Head of caudate nucleus (tissue), 42 donors: ENCODE data around the gene EGLN1.
"Not testable (repeated sequence)": the region's sequence is repeated elsewhere in the genome, so short reads cannot be mapped to it uniquely, and the experiment has no call there.

Source experiments
- DNase-seq, 42 donors: peaks; one replicate each; pipeline versions ENCODE4 v3.0.0 to v3.0.0-alpha.2; 2020 to 2021; ENCODE audit warnings: mixed read lengths in 7 of 42
- intact Hi-C: fragments of 100-400 bp; cut with DNase I; formaldehyde crosslinking; loops from one replicate; pipeline ENCODE4 v1.15.0; 2022

Gene EGLN1

GRCh38 chr1:231421971-231422797 is at the start of gene EGLN1:
Gene EGLN1, minus strand, starts transcription at chr1:231422287. Its CDS starts 399 bp downstream, at chr1:231421888.
- DNase-seq = peak; percentile 27 to 90 (median 82)
- intact Hi-C loops = loop anchor here (5.0 kb wide), 2 partner anchors 85 to 105 kb away; partner anchors contain the start of genes EXOC8, SPRTN and TSNAX

GRCh38 chr1:231471500-231471899 is 49.4 kb upstream of the EGLN1 start:
- intact Hi-C loops, DNase-seq: not testable (repeated sequence)

GRCh38 chr1:231471027-231471426 is 48.9 kb upstream of the EGLN1 start:
- DNase-seq, intact Hi-C loops: not testable (repeated sequence)

GRCh38 chr1:231467986-231468385 is 45.9 kb upstream of the EGLN1 start:
- intact Hi-C loops = no loop called here
- no peak for DNase-seq

GRCh38 chr1:231465051-231465450 is 43.0 kb upstream of the EGLN1 start:
- intact Hi-C loops = no loop called here
- DNase-seq = no peak

GRCh38 chr1:231463541-231463940 is 41.5 kb upstream of the EGLN1 start:
- intact Hi-C loops = no loop called here
- DNase-seq = no peak

GRCh38 chr1:231460614-231461013 is 38.5 kb upstream of the EGLN1 start:
- intact Hi-C loops = no loop called here
- no peak for DNase-seq

- DNase-seq, intact Hi-C loops: not testable (repeated sequence)
These were observed 37.4 kb upstream of the EGLN1 start for GRCh38 chr1:231459438-231459837.

GRCh38 chr1:231457956-231458355 is 35.9 kb upstream of the EGLN1 start:
- DNase-seq, intact Hi-C loops: not testable (repeated sequence)

- intact Hi-C loops, DNase-seq: not testable (repeated sequence)
These were observed 32.0 kb upstream of the EGLN1 start for GRCh38 chr1:231454133-231454532.

GRCh38 chr1:231446138-231446537 is 24.1 kb upstream of the EGLN1 start:
- no peak for DNase-seq
- intact Hi-C loops = no loop called here

- intact Hi-C loops = no loop called here
- no peak for DNase-seq
These were observed 22.0 kb upstream of the EGLN1 start for GRCh38 chr1:231444059-231444458.

- no peak for DNase-seq
- intact Hi-C loops = no loop called here
These were observed 21.3 kb upstream of the EGLN1 start for GRCh38 chr1:231443363-231443762.

GRCh38 chr1:231442735-231443134 is 20.6 kb upstream of the EGLN1 start:
- intact Hi-C loops = no loop called here
- no peak for DNase-seq

- intact Hi-C loops = no loop called here
- DNase-seq = no peak
These were observed 10.9 kb upstream of the EGLN1 start for GRCh38 chr1:231432996-231433395.

GRCh38 chr1:231431665-231432415 is 9.8 kb upstream of the EGLN1 start:
- intact Hi-C loops = no loop called here

GRCh38 chr1:231430678-231431352 is 8.7 kb upstream of the EGLN1 start:
- intact Hi-C loops, DNase-seq: not testable (repeated sequence)

More at GRCh38 chr1:231431665-231432415, 9.8 kb upstream of the EGLN1 start:
- DNase-seq = no peak

- intact Hi-C loops = no loop called here
- no peak for DNase-seq
These were observed 6.3 kb upstream of the EGLN1 start for GRCh38 chr1:231428377-231428776.
